Stimulated activated naive CD8-positive, alpha-beta T cell treated with anti-CD3 and anti-CD28 coated beads, Interleukin-15, Interleukin-2, amounts not matched to agents 100 U/mL and 50 U/mL, for 24 hours (primary cell): ENCODE results near the gene C4BPA.
A peak's percentile ranks its signal among the peaks of the same experiment; 100 is the strongest.

Experiments used
- ATAC-seq: fragments of 150-1000 bp; cut with Tn5 transposase; one replicate; pipeline ENCODE4 v1.10.0; 2021
- DNase-seq: peaks from one replicate; pipeline ENCODE4 v3.0.0; 2021

Gene C4BPA

DNA sequence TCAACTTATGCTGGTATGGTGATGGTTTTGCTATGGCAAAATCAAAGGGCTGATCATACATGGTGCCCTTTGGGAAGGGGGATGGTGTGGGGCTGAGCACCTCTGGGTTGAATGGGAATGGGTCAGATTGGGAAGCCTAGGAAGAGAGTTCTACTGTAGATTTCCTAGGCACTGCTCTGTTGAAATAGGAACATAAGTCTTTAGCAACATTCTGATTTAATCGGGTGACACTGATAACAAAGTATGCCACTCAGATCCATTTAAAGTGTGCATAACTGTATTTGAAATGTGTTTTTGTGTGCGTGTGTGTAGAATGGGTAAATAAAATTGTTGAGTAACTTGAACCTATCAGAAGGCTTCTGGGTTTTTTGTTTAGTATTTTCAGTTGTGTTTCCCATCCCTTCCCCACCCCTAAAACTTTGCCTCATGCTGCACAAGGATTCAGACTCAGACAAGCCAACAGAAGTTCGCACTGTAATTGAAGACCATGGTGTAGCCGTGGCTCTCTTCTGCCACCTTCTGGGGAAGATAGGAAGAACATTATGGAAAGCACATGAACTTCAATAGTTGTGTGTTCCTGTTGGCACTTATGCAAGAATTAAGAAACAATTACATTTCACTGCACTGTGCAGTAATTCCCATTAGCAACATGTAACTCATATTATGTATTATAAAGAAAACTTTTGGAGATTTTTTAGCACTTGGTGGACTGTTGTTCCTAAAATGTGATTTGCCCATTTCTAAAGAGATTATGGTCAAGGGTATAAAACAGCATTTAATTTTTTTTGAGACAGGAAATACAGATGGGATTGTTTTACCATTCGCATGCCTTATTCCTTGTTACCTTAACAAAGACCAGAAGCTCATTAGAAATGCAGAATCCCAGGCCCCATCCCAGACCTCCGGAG is 26.3 kb upstream of the C4BPA start:
- peak; percentile 78 for ATAC-seq
- DNase-seq = peak; percentile 61

DNA sequence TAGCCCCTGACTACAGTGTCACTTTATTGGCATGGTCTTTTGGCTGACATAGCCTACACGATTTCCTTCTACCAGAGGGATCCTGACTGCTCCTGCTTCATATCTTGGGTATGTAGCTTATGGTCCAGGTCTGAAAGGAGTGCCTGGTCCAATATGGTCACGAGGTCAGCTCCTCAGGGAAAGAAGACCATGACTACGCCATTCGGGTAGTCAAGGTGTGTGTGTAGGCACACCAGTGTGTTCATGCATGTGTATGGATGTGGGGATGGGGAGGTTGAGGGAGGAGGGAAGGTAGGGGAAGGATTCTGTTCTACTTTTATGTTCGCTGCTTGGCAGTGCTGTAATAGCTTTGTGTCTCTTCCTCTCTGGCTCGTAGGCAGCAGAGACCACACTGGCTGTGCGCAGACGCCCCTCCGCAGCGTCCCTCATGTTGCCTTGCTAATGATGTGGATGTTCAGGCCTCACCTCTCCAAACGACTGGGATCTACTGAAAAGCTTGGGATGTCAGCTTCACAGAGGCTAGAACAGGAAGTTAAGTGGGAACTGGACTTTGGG is 25.4 kb upstream of the C4BPA start:
- ATAC-seq (no peak), DNase-seq (no peak)

DNA sequence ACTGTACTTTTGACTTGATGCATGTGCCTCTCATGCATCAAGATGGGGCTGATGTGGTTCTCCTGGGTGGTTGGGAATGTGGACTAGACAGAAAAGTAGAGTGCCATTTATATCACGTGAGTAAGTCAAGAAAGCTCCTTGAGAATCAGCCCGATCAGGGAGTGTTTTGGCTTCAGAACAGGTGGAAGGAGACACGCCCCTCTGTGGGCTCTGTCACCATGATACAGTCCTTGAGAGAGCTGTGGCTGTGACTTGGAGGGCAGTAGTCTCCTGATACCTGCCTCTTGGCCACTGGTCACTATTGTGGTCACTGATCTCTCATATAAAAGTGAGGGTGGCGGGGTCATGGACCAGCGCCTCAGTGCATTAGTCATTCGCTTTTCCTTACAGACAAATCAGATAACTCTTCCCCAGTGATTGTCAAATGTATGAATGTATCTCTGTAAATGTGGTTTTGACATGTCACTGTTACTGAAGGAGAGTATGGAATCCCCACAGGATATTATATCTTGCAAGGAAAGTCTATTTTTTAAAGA is 24.3 kb upstream of the C4BPA start:
- DNase-seq = no peak
- ATAC-seq = no peak

DNA sequence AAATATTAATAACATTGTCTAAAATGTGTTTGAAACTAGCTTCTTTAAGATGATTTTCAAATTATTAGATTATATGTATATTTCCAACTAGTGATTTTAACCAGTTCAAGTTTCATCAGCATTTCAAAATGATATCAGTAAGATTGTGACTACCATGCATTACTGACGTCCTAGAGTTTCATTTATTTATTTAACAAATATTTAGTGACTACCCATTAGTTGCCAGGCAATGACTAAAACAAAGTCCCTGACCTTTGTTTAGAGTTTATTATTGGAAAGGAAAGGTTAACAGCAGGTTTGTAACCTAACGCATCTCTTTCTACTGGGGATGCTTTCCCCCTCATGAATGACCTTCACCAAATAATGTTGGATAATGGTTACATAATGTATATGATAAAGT is 22.9 kb upstream of the C4BPA start:
- ATAC-seq (no peak), DNase-seq (no peak)

- ATAC-seq (no peak), DNase-seq (no peak)
Observed at GRCh38 chr1:207081806-207082205, 22.2 kb upstream of the C4BPA start.

GRCh38 chr1:207084232-207084631 is 19.8 kb upstream of the C4BPA start:
- DNase-seq (no peak), ATAC-seq (no peak)

DNA sequence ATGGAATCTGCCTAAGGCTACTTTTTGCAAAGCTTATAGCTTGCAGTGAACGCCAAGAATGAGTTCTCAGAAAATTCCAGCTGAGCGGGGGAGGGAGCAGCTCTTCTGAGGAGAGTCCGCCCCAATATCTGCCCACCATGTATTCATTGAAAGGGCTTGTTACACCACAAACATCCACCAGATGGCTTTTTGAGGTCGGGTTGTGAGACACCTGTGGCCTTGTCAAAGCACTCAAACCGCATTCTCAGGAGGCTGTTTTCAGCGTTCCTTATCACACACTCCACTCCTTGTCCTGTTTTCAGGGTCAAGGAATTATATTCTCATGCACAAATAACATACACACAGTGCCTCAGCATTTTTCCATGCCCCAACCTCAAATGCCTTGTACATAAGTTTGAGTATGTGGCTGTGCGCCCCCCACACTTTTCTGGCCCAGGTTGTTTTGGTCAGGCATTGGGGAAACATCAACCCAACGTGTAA is 19.3 kb upstream of the C4BPA start:
- peak; percentile 57 for DNase-seq
- ATAC-seq = peak; percentile 88

DNA sequence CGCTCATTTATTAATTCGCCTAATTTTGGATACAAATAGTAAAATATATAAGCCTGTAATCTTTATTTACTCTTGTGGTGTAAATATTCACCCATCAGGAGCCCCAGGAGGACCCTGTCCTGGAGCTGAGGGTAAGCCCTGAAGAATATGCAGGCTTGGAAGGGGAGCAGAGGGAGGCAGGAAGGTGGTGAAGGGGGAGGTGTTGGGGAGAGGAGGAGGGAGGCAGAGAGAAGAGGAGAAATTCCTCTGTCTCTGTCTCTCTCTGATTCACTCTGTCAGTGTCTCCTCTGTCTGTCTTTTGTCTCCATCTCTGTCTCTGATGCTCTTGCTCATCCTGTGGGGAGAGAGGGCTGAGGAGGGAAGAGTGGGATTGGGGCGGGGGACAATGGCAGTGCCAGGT is 18.1 kb upstream of the C4BPA start:
- no peak for ATAC-seq
- no peak for DNase-seq

- DNase-seq = no peak
- ATAC-seq = no peak
Observed at GRCh38 chr1:207088161-207088560, 15.9 kb upstream of the C4BPA start.

DNA sequence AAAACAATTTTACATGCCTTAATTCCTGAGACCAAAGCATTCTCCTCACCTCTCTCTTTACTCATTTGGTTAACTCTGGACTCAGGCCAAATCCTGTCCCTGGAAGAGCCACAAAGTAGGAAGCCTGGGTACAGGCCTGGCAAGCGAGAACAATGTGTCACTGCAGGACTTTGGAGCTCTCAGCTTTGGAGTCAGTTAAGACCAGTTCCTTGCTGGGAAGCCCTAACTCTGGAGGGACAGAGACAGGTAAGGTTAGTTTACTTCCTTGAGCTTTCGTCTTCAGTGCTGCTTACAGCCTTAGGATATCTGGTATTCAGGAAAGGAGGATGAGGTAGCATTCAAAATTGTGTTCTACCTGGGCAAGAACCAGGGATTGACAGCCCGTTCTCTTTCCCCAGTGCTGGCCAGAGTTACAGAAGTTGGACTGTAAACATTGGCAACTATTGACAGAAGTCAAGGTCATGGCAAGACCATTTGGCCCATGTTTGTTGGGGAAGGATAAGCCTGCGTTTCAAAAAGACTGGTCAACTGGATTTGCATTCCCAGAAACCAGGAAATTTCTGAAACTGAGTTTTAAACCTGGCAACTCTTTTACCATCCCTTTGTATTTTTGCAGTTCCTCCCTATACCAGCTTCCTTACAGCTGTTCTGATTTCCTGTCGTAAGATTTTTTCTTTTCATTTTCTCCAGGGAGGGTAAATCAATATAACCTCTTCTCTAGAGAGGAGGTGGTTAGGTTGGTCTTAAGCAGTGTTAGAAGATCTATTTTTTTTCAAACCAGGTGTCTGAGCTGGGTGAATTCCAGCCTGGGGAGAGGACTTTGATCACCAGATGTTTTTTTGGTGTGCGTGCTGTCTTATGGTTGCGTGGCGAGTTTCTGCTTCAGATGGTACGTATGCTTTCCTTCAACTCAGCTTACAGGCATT is 15.1 kb upstream of the C4BPA start, which contains the start of gene C4BPB:
TSS of gene C4BPB (plus strand) at position 160 of the 926 bp plus-strand sequence. CDS start at position 832, 672 bp downstream.
- ATAC-seq = peak; percentile 14

GRCh38 chr1:207089627-207090355 is 14.2 kb upstream of the C4BPA start:
- DNase-seq = no peak
- peak; percentile 19 for ATAC-seq

More for the DNA sequence above, 15.1 kb upstream of the C4BPA start, which contains the start of gene C4BPB:
- peak; percentile 19 for DNase-seq

GRCh38 chr1:207091200-207091908 is 12.7 kb upstream of the C4BPA start:
- no peak for ATAC-seq
- DNase-seq = no peak

GRCh38 chr1:207093944-207094343 is 10.1 kb upstream of the C4BPA start:
- no peak for DNase-seq

DNA sequence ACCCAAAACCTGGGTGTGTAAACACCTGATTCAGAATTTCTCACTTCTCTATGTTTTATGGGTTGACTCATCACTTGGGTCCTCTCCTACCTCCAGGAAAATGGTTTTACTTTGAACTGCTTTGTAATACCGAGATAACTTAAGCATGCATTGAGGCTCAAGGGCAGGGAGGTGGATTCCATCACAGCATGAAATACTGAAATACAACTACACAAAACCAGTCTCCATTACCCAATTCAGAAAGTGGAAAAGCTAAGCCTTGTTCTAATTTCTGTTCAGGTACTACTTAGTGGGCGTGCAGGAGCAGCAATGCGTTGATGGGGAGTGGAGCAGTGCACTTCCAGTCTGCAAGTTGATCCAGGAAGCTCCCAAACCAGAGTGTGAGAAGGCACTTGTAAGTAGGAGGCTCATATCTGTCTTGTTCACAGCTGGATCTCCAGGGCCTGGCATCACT is 6.1 kb upstream of the C4BPA start:
- DNase-seq = peak; percentile 24
- ATAC-seq = peak; percentile 97

More at GRCh38 chr1:207093944-207094343, 10.1 kb upstream of the C4BPA start:
- no peak for ATAC-seq

GRCh38 chr1:207101720-207102119 is 2.3 kb upstream of the C4BPA start:
- DNase-seq (no peak), ATAC-seq (no peak)

DNA sequence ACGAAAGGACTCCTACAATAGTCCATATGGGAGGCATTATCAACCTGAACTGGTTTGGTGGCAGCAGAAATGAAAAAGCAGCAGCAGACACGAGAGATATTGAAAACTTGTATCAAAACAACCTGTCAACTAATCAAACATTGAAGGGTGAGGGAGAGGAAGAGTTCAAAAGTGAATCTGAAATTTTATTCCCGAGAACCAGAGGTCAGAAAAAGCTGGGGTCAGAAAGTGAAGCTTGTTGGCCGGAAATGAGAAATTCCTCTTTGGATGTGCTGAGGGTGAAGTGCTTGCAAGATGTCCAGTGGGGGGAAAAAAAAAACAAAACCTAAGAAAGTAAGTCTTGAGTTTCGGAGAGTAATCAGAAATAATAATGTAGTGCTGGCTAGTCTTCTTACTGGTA is 1.9 kb upstream of the C4BPA start:
- no peak for ATAC-seq
- DNase-seq = no peak

DNA sequence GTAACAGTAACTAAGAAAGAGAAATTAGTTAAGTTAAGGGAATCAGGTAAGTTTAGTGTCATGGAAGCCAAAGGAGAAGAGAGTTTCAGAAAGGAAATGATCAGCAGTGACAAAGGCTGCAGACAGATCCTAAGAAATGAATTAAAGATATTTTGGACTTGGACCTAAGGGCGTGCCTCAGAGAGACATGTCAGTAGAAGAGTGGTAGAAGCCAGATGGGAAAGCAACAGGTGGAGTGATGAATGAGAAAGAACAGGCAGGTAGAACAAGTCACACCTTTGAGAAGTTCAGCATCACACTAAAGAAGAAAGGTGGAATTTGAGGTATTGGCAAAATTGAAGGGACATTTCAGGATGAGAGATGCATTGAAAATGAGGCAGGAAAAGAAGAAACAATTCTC is 1.4 kb upstream of the C4BPA start:
- DNase-seq (no peak), ATAC-seq (no peak)

DNA sequence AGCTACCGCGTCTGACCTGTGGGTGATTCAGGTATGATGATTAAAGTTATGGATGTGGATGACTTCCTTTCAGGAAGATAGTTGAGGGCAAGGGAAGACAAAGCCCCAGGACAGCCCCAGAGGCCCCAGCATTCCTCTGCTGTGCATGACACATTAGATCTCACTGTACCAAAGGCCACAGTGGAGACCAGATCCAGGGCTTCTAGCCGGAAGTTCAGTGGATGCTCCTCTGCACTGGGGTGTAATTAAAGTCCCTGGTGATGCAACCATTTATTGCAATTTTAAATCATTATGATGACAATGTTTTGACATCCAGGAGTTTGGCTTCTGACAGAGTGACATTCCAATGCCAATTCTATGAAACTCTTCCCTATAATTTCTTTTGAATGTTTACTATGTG is 5.0 kb downstream of the C4BPA start:
- DNase-seq (no peak), ATAC-seq (no peak)

GRCh38 chr1:207112616-207113296 is 8.7 kb downstream of the C4BPA start:
- ATAC-seq (no peak), DNase-seq (no peak)

DNA sequence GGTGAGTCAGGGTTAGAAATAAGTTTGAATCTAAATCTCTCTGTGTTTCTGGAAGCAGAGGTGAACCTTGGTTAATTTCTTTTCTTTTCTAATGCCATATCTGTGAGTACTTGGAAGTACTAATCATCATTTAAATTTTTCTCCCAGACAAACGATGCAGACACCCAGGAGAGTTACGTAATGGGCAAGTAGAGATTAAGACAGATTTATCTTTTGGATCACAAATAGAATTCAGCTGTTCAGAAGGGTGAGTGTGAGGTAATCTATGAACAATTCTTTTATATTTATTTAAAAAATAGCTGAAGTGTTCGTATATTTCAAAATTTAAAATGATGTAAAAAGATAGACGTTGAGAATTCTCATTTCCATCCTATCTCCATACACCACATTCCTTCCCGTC is 11.2 kb downstream of the C4BPA start:
- ATAC-seq (no peak), DNase-seq (no peak)
